Lung microvascular endothelial cell (primary cell): ENCODE results near the gene ENO2. TPM values are rescaled to one million over a fixed set of nuclear protein-coding genes. Genes with fewer than 3 reads are reported as not detected.
"Not testable (repeated sequence)": the region's sequence is repeated elsewhere in the genome, so short reads cannot be mapped to it uniquely, and the experiment has no call there.

Experiments used
- DNase-seq, 2 donors: peaks; one replicate each; pipeline versions ENCODE4 v3.0.0 to v3.0.0-alpha.2; 2010; ENCODE audit warnings: low read depth in 2 of 2
- total RNA-seq: library from RNA; depleted of rRNA; stranded (reverse); fragments of >200 nt; gene quantifications from 2 replicates; pipeline ENCODE4 v1.2.1, GENCODE V29; 2014

The ENO2 gene
- total RNA-seq, 1 donor from 2014 or later, result 0.99 TPM

DNA sequence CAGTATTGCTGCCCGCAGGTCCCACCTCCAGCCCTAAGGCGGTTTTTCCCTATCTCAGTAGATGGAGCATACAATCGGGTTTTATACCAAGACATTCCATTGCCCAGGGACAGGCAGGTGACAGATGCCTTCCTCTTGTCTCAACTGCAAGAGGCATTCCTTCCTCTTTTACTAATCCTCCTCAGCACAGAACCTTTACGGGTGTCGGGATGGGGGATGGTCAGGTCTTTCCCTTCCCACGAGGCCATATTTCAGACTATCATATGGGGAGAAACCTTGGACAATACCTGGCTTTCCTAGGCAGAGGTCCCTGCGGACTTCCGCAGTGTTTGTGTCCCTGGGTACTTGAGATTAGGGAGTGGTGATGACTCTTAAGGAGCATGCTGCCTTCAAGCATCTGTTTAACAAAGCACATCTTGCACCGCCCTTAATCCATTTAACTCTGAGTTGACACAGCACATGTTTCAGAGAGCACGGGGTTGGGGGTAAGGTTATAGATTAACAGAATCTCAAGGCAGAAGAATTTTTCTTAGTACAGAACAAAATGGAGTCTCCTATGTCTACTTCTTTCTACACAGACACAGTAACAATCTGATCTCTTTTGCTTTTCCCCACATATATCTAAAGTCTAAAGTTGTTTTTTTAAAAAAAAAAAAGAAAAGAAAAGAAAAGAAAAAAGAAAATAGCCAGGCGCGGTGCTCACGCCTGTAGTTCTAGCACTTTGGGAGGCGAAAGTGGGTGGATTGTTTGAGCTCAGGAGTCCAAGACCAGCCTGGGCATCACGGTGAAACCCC is 28.0 kb upstream of the ENO2 start:
- not testable (repeated sequence) for DNase-seq

DNA sequence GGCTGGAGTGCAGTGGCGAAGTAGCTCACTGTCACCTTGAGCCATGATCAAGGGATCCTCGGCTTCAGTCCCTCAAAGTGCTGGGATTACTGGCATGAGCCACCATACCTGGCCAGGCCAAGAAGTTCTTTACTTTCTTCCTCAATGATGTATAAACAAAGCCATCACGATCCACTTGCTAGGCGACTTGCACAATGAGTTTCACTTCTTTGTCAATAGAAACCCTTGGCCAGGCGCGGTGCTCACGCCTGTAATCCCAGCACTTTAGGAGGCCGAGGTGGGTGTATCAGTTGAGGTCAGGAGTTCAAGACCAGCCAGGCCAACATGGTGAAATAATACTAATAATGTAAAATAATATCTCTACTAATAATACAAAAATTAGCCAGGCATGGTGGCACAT is 26.9 kb upstream of the ENO2 start:
- DNase-seq, result no peak

DNA sequence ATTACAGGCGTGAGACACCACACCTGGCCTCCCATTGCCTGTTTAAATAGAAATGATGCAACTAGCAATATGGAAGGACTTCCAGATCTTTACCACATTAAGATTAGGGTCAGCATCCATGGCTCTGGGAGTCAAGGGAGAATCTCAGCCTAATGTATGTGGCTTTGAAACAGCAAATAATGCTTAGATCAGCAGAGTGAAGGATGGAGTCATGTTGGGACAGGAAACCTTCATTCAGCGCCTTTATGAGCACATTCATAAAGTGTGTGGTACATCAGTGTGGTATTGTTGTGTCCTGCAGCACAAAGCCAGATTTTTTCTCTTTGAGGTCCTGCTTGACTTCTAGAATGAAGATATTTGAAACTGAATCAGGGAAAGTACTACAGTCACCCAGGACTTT is 26.0 kb upstream of the ENO2 start:
- DNase-seq, result no peak

DNA sequence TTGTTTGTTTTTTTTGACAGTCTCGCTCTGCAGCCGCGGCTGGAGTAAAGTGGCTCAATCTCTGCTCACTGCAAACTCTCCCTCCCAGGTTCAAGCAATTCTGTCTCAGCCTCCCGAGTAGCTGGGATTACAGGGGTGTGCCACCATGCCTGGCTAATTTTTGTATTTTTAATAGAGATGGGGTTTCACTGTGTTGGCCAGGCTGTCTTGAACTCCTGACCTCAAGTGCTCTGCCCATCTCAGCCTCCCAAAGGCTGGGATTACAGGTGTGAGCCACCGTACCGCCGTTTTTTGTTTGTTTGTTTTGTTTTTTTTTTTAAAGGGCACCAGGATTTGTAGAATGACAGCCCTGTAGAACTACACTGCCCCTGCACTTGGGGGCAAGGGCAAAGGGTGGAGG is 25.6 kb upstream of the ENO2 start:
- not testable (repeated sequence) for DNase-seq

DNA sequence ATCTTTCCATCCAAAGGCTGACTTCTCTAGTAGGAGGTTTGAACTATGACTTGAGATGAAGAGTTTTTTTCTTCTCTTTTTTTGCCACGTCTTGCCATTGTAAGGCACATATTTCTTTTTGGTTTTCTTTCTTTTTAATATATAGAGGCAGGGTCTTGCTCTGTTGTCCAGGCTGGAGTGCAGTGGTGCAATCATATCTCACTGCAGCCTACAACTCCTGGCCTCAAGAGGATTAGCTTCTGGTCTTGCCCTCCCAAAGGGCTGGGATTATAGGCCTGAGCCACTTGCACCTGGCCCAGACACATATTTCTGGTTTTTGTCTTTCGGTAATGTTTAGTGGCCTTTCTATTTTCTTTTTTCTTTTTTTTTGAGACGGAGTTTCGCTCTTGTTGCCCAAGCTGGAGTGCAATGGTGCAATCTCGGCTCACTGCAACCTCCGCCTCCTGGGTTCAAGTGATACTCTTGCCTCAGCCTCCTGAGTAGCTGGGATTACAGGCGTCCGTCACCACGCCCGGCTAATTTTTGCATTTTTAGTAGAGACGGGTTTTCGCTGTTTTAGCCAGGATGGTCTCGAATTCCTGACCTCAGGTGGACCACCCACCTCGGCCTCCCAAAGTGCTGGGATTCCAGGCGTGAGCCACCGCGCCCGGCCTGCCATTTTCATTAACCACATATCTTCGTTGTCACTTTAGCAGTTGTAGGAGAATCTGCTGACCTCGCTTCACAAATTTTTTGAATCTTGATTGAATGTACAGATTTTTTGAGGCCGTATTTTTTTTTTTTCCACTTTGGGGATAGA is 24.4 kb upstream of the ENO2 start:
- not testable (repeated sequence) for DNase-seq

DNA sequence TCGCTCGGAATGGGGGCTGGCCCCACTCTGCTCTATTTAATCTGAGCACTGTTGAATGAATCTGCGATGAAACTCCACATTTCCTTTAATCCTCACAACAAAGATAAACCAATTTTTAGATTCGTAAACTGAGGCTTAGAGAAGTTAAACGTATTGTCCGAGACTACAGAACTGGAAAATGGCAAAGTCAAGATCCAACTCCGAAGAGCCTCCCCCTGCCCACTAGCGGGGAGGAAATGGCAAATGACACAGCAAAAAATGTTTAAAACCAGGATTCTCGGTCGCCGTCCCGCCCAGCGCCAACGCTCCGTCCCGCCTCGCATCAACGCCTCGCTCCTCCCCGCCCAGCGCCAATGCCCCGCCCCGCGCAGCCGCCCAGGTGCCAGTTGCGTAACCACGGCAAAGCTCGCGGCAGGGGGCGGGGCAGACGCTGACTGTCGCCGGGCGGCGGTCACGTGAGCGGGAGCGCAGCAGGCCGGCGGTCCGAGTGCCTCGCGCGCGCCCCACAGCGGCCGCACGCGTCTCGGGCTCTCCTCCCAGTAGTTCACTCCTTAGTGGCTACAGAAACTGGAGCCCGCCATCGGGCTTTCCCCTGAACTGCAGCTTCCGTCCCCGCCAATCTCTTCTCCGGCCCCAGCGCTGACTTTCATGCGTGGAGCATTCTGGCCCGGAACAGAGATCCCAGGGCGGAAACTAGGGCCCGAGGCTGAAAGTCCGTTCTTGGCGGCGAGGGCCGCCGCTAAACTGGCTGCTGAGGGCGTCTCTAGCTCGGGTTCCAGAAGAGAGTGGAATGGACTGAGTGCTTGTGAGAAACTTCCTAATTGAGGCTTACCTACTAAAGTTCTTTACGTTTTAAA is 23.4 kb upstream of the ENO2 start:
- peak; percentile 98 to 99 for DNase-seq

DNA sequence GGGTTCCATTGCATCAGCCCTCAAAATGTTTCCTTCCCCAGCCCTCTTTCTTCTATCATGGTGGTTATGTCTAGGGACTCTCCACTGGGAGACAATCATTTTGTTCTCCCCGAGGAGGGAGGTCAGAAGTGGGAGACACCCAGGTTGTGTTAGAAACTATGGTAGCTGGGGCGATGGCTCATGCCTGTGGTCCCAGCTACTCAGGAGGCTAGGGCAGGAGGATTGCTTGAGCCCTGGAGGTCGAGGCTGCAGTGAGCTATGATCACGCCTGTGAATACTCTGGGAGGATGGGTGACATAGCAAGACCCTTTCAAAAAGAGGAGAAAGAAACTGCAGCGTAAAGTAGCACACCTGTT is 22.8 kb upstream of the ENO2 start:
- DNase-seq, result no peak

DNA sequence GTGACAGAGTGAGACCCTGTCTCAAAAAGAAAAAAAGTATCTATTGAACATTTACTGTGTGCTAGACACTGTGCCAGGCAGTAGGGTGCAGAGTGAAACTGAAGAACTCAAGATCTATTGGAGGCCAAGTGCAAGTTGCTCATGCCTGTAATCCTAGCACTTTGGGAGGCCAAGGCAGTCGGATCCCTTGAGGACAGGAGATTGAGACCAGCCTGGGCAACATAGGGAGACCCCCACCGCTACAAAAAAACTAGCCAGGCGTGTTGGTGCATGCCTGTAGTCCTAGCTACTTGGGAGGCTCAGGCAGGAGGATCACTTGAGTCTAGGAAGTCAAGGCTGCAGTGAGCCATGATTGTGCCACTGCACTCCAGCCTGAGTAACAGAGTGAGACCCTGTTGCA is 21.7 kb upstream of the ENO2 start:
- not testable (repeated sequence) for DNase-seq

DNA sequence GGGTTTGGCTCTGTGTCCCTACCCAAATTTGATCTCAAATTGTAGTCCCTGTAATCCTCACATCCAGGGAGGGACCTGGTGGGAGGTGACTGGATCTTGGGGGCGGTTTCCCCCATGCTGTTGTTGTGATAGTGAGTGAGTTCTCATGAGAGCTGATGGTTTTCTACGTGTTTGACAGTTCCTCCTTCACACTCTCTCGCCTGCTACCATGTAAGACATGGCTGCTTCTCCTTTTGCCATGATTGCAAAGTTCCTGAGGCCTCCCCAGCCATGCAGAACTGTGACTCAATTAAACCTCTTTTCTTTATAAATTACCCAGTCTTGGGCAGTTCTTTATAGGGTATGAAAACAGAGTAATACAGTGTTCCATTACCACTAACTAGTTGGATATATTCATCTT is 20.1 kb upstream of the ENO2 start:
- no peak for DNase-seq

DNA sequence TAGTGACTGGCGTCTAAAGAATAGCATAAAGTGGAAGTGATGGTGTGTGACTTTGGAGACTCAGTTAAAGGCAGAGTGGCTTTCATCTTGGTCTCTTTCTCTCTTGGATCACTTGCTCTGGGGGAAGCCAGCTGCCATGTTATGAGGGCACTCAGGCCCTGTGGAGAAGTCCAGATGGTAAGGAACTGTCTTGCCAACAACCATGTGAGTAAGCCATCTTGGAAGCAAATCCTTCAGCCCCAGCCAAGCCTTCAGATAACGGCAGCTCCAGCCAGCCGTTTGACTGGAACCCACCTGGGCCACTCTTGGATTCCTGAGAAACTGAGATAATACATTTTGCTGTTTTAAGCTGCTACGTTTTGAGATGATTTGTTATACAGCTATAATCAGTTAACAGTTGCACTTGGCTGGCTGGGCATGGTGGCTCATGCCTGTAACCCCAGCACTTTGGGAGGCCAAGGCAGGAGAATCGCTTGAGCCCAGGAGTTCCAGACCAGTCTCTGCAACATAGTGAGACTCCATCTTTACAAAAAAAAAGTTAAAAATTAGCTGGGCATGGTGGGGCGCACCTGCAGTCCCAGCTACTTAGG is 17.4 kb upstream of the ENO2 start:
- no peak for DNase-seq

DNA sequence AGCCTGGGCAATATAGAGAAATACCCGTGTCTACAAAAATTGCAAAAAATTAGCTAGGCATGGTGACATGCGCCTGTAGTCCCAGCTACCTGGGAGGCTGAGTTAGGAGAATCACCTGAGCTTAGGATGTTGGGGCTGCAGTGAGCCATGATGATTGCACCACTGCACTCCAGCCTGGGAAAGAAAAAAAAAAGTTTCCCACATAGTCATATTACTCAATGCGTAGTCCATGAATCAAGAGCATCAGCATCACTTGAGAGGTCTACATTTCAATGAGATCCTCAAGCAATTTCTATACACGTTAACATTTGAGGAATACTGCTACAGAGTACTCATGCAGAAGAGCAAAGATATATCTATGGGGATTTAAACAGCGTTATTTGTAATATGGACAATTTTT is 15.0 kb upstream of the ENO2 start:
- DNase-seq, result no peak

DNA sequence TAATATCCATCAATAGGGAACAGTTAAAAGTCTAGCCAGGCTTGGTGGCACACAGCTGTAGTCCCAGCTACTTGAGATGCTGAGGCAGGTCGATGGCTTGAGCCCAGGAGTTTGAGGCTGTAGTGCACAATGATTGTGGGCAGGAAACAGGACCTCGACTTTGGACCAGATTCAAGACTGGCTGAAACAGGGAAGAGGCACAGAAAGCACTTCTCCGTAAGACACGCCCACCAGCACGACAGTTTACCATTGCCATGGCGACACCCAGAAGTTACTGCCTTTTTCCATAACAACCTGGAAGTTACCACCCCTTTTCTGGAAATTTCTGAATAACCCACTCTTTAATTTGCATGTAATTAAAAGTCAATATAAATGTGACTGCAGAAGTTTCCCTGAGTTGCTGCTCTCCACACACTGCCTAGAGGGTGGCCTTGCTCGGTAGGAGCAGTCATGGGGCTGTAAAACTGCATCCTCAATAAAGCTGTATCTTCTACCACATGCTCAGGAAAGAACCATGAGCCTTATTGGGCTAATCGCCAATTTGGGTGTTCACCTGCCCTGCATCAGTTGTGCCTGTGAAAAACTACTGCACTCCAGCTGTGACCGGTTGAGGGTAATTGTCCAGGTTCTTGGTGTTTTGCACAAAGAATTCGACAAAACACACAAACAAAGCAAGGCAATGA is 14.4 kb upstream of the ENO2 start:
- DNase-seq, result peak; percentile 86 to 89

DNA sequence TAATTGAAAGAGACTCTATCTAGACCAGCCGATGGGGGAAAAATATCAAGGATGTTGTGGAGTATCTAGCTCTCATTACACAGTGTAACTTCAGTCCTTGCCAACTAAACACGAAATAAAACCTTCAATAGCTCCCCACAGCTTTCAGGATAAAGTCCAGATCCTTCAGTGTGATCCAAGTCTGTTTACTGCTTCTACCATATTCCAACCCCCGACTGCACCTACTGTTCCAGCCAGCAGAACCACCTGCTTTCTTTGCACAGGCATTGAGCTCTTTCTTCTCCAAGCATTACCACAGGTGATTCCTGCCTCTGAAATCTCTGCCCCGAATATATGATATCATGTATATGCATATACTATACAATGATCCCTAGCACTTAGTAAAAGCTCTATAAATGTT is 11.9 kb upstream of the ENO2 start:
- no peak for DNase-seq

DNA sequence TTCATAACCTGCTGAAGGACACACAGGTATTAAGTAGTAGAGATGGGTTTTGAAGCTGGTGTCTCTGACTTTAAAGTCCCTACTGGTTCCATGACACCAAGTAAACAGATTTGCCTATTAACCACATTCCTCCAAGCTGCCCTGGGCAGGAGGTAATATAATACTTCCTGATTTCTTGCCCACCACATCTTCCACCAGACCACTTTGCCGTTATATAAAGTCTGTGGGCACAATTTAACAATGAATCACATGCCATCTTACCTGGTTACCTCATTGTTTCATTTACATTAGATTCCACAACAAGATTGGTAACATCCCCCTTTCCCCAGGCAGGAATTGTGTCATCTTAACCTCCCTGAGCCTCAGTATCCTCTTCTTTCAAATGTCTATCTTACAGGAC is 10.7 kb upstream of the ENO2 start:
- no peak for DNase-seq

DNA sequence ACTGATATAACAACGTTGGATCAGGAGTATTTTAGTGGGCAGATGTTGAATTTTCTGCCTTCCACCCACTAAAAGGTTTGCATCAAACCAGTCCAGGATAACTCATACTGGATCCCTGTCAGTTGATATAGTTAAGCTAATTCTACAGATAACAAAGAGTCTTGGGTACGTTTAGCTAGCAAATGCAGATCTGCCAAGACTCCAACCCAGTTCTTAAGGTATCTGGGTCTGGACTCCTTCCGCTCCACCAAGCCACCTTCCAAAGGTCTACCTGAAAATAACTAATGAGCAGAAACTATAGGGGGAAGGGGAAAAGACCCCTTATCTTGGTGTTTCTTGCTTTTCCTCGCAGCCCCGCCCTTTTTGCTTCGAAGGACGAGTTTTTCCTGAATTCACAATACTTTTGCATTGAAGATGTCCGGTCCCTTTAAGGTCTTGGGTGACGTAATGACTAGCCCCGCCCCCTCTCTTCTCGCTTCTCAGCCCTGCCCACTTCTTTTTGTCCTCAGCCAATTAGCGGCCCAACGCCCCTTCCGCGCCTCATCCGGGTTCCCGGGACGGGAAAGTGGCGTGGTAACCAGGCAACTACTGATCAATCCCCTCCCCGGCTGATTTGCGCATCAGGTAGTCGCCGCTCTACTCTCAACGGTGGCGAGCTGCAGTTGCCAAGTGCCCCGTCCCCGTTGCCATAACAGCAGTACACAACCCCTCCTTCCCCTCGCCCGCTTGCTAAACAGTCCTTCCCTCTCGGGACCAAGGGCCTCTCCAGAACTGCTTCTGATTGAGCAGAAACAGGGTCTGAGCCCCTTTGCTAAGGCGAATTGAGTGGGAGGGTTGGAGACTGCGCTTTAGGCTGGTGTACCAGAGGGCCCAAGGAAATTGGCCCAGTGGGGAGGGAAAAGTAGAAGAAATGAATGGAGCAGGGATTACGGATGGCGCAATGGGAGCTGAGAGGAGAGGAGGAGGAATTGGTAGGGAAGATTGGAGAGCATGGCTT is 9.8 kb upstream of the ENO2 start, which contains the start of gene LRRC23:
TSS of gene LRRC23 (plus strand) at position 543 of the 997 bp plus-strand sequence. CDS start 812 bp downstream, outside the sequence.
- peak; percentile 93 to 96 for DNase-seq

DNA sequence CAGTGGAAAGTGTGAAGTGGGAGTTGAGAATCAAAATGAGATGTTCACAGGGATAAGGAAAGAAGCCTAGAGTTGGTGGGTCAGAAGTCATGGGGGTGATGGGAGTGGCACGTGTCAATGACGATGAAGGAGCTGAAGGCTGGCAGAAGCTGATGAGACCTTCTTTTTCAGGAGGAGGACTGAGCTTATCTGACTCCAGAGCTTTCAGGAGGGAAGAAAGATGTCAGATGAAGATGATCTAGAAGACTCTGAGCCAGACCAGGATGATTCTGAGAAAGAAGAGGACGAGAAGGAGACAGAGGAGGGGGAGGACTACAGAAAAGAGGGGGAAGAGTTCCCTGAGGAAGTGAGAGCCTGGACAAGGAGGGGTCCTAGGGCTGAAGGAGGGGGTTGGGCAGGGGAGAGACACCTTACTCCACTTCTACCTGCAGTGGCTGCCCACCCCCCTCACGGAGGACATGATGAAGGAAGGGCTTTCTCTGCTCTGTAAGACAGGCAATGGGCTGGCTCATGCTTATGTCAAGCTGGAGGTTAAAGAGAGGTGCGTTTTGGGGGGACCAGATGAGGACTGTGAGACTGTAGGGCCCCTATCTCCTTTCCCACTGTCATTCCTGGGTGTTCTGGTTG is 8.9 kb upstream of the ENO2 start:
- DNase-seq, result no peak

DNA sequence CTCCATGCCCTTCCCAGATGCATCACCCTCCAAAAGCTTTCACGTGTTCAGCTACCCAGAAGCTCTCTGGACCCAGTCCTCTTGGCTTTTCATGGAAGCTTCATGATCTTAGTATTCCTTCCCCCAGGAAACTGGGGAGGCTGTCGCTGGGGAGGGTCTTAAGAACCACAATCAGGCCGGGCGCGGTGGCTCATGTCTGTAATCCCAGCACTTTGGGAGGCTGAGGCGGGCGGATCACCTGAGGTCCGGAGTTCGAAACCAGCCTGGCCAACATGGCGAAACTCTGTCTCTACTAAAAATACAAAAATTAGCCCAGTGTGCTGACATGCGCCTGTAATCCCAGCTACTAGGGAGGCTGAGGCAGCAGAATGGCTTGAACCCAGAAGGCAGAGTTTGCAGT is 6.2 kb upstream of the ENO2 start:
- not testable (repeated sequence) for DNase-seq

DNA sequence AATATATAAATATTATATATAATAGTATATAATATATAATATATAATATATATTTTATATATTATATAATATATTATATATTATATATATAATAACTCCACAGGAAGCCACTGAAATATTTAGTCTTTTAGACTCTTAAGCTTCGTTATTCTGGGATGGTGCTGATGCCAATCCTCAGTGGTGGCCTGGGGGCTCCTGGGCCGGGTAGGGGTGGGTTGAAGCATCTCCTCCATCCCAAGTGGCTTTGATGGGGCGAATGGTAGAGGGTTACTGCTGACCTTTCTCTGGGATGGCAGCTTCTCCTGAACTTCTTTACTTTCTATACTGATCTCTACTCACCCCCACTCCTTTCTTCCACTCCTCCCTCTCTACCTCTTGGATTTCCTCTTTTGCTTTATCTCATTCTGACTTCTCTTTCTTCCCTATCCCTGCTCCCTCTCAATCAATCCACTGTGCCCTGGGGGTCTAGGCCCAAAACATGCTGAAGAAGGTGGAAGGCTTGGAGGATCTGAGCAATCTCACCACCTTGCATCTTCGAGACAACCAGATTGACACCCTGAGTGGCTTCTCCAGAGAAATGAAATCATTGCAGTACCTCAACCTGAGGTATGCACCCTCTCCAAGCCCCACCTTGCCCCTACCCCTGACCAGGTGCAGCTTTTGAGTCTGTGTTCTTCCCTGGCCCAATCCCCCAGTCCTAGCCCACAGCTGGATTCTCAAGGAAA is 4.8 kb upstream of the ENO2 start:
- no peak for DNase-seq
